Astrocyte (in vitro differentiated cells and primary cell): Measurements from ENCODE around the gene GPX7. TPM values are rescaled to one million over a fixed set of nuclear protein-coding genes. Genes with fewer than 3 reads are reported as not detected.
"Not testable (repeated sequence)": the region's sequence is repeated elsewhere in the genome, so short reads cannot be mapped to it uniquely, and the experiment has no call there.

Experiments
- DNase-seq: peaks from one replicate; pipeline ENCODE4 v3.0.0-alpha.2; 2010; ENCODE audit warnings: low read depth
- FAIRE-seq: peaks from 2 replicates; lab custom pipeline; 2011; peaks lifted over from hg19 to GRCh38; lab: Jason Lieb, UNC
- H2AFZ ChIP-seq: 2 replicates; pipeline ENCODE4 v1.6.0; 2012; ENCODE audit warnings: low read depth, low read length, inconsistent platforms
- H3K27ac ChIP-seq: 2 replicates; pipeline ENCODE4 v1.5.1; 2011; ENCODE audit warnings: low read depth, low read length, inconsistent platforms
- H3K27me3 ChIP-seq: 2 replicates; pipeline ENCODE4 v1.6.0; 2011; ENCODE audit warnings: low read length, inconsistent platforms; ENCODE audit not compliant: insufficient read depth
- H3K36me3 ChIP-seq: 2 replicates; pipeline ENCODE4 v1.5.1; 2011; ENCODE audit warnings: low read length, inconsistent platforms; ENCODE audit not compliant: insufficient read depth
- H3K4me1 ChIP-seq: 2 replicates; pipeline ENCODE4 v1.5.1; 2011; ENCODE audit warnings: low read length, inconsistent platforms; ENCODE audit not compliant: insufficient read depth
- H3K4me2 ChIP-seq: 2 replicates; pipeline ENCODE4 v1.6.0; 2012; ENCODE audit warnings: low read length, inconsistent platforms
- H3K4me3 ChIP-seq: 2 replicates; pipeline ENCODE4 v1.5.1; 2011; ENCODE audit warnings: low read depth, mild to moderate bottlenecking, low read length, inconsistent platforms; ENCODE audit not compliant: insufficient read depth
- H3K79me2 ChIP-seq: 2 replicates; pipeline ENCODE4 v1.6.0; 2012; ENCODE audit warnings: mild to moderate bottlenecking, low read length, inconsistent platforms; ENCODE audit not compliant: insufficient read depth
- H3K9ac ChIP-seq: 2 replicates; pipeline ENCODE4 v1.6.0; 2012; ENCODE audit warnings: mild to moderate bottlenecking, low read length, inconsistent platforms
- H3K9me3 ChIP-seq: 2 replicates; pipeline ENCODE4 v1.5.1; 2012; ENCODE audit warnings: low read depth, mild to moderate bottlenecking, low read length, inconsistent platforms; ENCODE audit not compliant: insufficient read depth
- H4K20me1 ChIP-seq: 2 replicates; pipeline ENCODE4 v1.6.0; 2012; ENCODE audit warnings: low read length, inconsistent platforms; ENCODE audit not compliant: insufficient read depth
- H3K27ac Mint-ChIP-seq: one replicate; pipeline ENCODE4 v1.8.0; 2021; ENCODE audit warnings: mild to moderate bottlenecking, mixed read lengths; ENCODE audit not compliant: unreplicated experiment
- H3K27me3 Mint-ChIP-seq: one replicate; pipeline ENCODE4 v1.8.0; 2021; ENCODE audit warnings: low read depth, mixed read lengths; ENCODE audit not compliant: unreplicated experiment
- H3K36me3 Mint-ChIP-seq: one replicate; pipeline ENCODE4 v1.8.0; 2021; ENCODE audit warnings: low read depth, mixed read lengths; ENCODE audit not compliant: unreplicated experiment
- H3K4me1 Mint-ChIP-seq: one replicate; pipeline ENCODE4 v1.8.0; 2021; ENCODE audit warnings: low read depth, mixed read lengths; ENCODE audit not compliant: unreplicated experiment
- H3K4me3 Mint-ChIP-seq: one replicate; pipeline ENCODE4 v1.8.0; 2021; ENCODE audit warnings: mild to moderate bottlenecking, moderate library complexity, mixed read lengths; ENCODE audit not compliant: unreplicated experiment
- H3K9me3 Mint-ChIP-seq: one replicate; pipeline ENCODE4 v1.8.0; 2021; ENCODE audit warnings: mild to moderate bottlenecking, mixed read lengths; ENCODE audit not compliant: unreplicated experiment
- CTCF ChIP-seq: IDR thresholded peaks from 2 replicates; pipeline ENCODE4 v1.5.1; 2011; ENCODE audit warnings: low read depth, mild to moderate bottlenecking, inconsistent platforms, low read length, moderate library complexity; ENCODE audit not compliant: insufficient read depth
- EZH2 ChIP-seq: IDR thresholded peaks from 2 replicates; pipeline ENCODE4 v1.6.1; 2012; ENCODE audit warnings: mild to moderate bottlenecking, low read length, inconsistent platforms; ENCODE audit not compliant: insufficient read depth
- total RNA-seq: library from RNA; stranded (reverse); gene quantifications from 2 replicates; pipeline ENCODE4 v1.2.1, GENCODE V29; 2021

GPX7 gene
- total RNA-seq, 1 donor from 2014 or later: 4.2 TPM

GRCh38 chr1:52576074-52576473, 26.1 kb upstream of the GPX7 start:
- H3K4me3 ChIP-seq: no peak overlapping the region
- Mint-ChIP-seq H3K27ac (no peak overlapping the region), H3K4me1 (peaks cover 8% of the 10 kb centered on the region), H3K9me3 (peaks cover 3% of the 10 kb centered on the region), H3K27me3 (peaks cover 7% of the 10 kb centered on the region), H3K4me3 (no peak overlapping the region), H3K36me3 (no peaks in the 10 kb centered on the region)
- no peak overlapping the region for H3K27ac ChIP-seq
- H4K20me1 ChIP-seq: no peaks in the 10 kb centered on the region
- no peak for FAIRE-seq
- H3K4me1 ChIP-seq: peaks cover 7% of the 10 kb centered on the region
- DNase-seq: no peak
- TF ChIP-seq EZH2: no peak
- no peak for TF ChIP-seq CTCF
- no peaks in the 10 kb centered on the region for H3K79me2 ChIP-seq
- H3K36me3 ChIP-seq: no peaks in the 10 kb centered on the region
- H3K4me2 ChIP-seq: no peak overlapping the region
- no peaks in the 10 kb centered on the region for H3K27me3 ChIP-seq
- H2AFZ ChIP-seq: no peak overlapping the region
- H3K9me3 ChIP-seq: no peaks in the 10 kb centered on the region
- H3K9ac ChIP-seq: no peak overlapping the region

DNA sequence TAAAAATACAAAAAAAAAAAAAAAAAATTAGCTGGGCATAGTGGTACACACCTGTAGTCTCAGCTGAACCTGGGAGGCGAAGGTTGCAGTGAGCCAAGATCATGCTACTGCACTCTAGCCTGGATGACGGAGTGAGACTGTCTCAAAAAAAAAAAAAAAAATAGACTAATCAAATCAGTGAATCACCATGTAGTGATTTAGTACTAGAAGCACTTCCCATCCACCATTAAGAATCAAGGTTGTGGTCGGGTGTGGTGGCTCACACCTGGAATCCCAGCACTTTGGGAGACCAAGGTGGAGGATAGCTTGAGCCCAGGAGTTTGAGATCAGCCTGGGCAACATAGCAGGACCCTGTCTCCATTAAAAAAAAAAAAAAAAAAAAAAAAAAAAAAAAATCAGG, 24.1 kb upstream of the GPX7 start:
- H3K27ac ChIP-seq, H3K4me3 Mint-ChIP-seq, H3K9me3 Mint-ChIP-seq, H3K4me3 ChIP-seq, H2AFZ ChIP-seq, H3K4me1 ChIP-seq, H3K4me2 ChIP-seq, H4K20me1 ChIP-seq, H3K79me2 ChIP-seq, H3K27me3 ChIP-seq, H3K9ac ChIP-seq, H3K4me1 Mint-ChIP-seq, FAIRE-seq, H3K27ac Mint-ChIP-seq, H3K36me3 ChIP-seq, H3K36me3 Mint-ChIP-seq, H3K9me3 ChIP-seq, H3K27me3 Mint-ChIP-seq: not testable (repeated sequence)
- DNase-seq: peak; percentile 22

DNA sequence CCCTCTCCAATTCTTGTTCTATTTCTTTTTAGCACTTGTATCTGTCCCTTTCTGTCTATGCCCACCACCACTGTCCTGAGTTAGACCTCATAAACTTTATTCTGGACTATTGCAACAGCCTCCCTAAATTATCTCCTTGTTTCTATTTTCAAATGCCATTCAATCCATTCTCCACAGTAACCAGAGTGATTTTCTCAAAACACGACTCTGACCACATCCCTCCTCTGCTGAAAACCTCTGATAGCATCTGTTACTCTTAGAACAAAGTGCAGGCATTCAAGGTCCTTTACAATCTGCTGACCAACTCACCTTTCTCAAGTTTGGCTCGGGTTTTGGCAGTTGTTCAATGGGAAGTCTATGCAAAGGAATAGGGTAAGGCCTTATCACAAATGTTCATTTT, 22.8 kb upstream of the GPX7 start:
- H3K27me3 Mint-ChIP-seq: peaks cover 10% of the 10 kb centered on the region
- Histone ChIP-seq H3K9me3 (no peaks in the 10 kb centered on the region), H3K4me1 (peaks cover 3% of the 10 kb centered on the region), H3K27me3 (no peaks in the 10 kb centered on the region), H3K27ac (no peak overlapping the region), H3K4me3 (no peak overlapping the region), H3K4me2 (no peak overlapping the region), H3K9ac (no peak overlapping the region), H3K36me3 (no peaks in the 10 kb centered on the region), H4K20me1 (no peaks in the 10 kb centered on the region), H3K79me2 (no peaks in the 10 kb centered on the region), H2AFZ (no peak overlapping the region)
- H3K36me3 Mint-ChIP-seq: no peaks in the 10 kb centered on the region
- TF ChIP-seq EZH2 (no peak), CTCF (no peak)
- H3K4me3 Mint-ChIP-seq: no peak overlapping the region
- no peak for FAIRE-seq
- H3K4me1 Mint-ChIP-seq: peaks cover 6% of the 10 kb centered on the region
- H3K9me3 Mint-ChIP-seq: peaks cover 3% of the 10 kb centered on the region
- H3K27ac Mint-ChIP-seq: no peak overlapping the region
- peak; percentile 15 for DNase-seq
